Measurements from ENCODE around the gene RAI1. TPM values are rescaled to one million over a fixed set of nuclear protein-coding genes. Genes with fewer than 3 reads are reported as not detected.
A peak's percentile ranks its signal among the peaks of the same experiment; 100 is the strongest.

The RAI1 gene
- total and polyA plus RNA-seq, 10 donors = 5.4 to 61.9 (median 35.2) TPM

DNA sequence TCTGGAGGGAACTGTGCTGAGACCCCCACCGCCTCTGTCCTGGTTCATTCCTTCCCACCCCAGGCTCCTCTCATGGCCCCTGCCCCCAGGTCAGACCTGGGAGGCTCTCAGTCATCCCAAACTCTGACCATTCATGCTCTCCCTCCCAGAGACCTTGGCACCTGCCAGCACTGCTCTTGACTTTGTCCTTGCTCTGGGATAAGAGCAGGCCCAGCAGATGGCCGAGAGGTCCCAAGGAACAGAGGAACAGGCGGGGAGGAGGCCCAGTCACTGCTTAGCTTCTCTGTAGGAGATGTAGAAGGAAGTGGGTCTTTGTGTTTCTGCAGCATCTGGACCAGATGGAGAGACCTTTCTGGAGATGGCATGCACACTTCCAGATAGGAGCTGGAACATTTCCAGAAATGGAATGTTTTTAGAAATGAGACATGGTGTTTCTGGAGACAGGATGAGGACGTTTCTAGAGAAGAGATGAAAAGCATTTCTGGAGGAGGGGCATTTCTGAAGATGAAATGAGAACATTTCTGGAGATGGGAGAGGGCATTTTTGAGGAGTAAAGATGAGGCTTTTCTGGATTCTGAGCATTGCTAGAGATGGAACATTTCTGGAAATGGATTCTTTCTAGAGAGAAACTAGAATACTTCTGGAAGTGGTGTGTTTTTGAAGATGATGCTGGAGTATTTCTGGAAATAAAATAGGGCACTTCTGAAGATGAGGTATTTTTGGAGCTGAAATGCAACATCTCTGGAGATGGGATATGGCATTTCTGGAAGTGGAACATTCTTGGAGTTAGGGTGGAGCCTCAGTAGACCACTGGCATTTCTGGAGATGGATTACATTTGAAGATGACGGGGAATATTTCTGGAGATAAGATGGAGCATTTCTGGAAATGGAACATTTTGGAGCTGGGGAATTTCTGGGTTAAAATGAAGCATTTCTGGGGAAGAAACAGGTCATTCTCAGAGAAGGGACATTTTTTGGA is 55.2 kb downstream of the RAI1 start:
- intact Hi-C loops (cut with DNase I; ENCODE audit: low total_unique reads) = no loop called here
- Histone ChIP-seq H3K27ac (peak overlapping the region in 4 of 8 donors; percentile 6 to 72 (median 56)), H3K27me3 (replicated peaks in 1 of 7) (no peaks in the 10 kb centered on the region), H3K36me3 (peaks cover 0 to 13% (median 0%) of the 10 kb centered on the region in 6 donors), H3K4me1 (peaks cover 38 to 92% (median 77%) of the 10 kb centered on the region in 6 donors), H3K9me3 (no peaks in the 10 kb centered on the region), H3K4me3 (no peak overlapping the region)
- WGBS, 5 donors = 59 to 78% (median 65%) methylated on average over 5 of the region's 5 CpGs
- DNase-seq = no peak
- TF ChIP-seq, protein P1, sequence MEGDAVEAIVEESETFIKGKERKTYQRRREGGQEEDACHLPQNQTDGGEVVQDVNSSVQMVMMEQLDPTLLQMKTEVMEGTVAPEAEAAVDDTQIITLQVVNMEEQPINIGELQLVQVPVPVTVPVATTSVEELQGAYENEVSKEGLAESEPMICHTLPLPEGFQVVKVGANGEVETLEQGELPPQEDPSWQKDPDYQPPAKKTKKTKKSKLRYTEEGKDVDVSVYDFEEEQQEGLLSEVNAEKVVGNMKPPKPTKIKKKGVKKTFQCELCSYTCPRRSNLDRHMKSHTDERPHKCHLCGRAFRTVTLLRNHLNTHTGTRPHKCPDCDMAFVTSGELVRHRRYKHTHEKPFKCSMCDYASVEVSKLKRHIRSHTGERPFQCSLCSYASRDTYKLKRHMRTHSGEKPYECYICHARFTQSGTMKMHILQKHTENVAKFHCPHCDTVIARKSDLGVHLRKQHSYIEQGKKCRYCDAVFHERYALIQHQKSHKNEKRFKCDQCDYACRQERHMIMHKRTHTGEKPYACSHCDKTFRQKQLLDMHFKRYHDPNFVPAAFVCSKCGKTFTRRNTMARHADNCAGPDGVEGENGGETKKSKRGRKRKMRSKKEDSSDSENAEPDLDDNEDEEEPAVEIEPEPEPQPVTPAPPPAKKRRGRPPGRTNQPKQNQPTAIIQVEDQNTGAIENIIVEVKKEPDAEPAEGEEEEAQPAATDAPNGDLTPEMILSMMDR (IDR thresholded peaks at IDR 0.05 in 8 of 11, conservative IDR thresholded peaks at IDR 0.05 in 3 of 11) = no peak
- TF ChIP-seq POLR2AphosphoS5 (IDR thresholded peaks at IDR 0.05) = peak in 1 of 3 donors; percentile 23

DNA sequence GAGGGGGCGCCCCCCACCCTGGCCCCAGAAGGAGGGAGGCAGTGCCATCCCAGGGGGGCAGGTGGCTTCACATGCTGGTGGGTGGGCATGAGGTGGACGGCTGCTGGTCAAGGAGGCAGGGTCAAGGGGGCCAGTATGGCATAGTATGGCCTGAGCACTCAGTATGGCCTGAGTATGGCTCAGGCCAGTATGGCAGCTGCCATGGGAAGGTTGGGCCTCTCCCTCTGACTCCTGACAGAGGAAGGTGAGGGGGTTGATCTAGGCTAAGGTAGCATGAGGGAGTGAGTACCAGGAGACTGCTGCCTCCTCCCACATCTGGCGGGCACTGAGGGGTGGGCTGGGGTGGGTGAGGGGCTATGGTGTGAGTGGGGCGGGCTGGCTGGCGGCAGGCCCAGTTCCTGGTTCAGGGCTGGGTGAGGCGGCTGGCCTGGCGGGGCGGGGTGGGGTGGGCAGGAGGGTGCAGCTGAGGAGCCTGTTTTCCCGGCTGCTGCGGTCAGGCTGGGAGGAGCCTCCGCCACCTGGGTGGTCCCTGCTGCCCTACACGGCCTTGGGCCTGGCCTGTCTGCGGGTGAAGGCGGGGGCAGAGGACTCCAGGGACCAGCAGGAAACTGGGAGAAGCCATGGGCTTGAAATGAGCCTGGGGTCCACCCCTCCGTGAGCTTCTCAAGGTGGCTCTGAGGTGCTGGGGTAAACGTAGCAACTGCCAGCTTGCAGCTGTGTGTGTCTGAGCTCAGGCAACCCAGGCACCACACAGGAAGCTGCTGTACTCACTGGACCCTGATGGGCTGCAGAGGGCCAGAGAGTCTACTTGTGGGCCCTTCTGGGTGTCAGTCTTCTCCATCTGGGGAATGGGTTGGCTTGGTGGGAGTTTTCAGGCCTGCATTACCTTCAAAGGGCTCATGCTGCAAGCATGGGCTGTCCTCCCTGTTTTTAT is 57.0 kb downstream of the RAI1 start:
- Histone ChIP-seq H3K36me3 (no peaks in the 10 kb centered on the region), H3K27me3 (replicated peaks in 1 of 7) (no peaks in the 10 kb centered on the region), H3K27ac (peak overlapping the region in 6 of 8 donors; percentile 15 to 72 (median 64)), H3K4me1 (peaks cover 38 to 97% (median 77%) of the 10 kb centered on the region in 6 donors), H3K9me3 (no peaks in the 10 kb centered on the region), H3K4me3 (peak overlapping the region in 1 of 8 donors; percentile 6)
- TF ChIP-seq POLR2AphosphoS5 (IDR thresholded peaks at IDR 0.05) = peak in 1 of 3 donors; percentile 52
- TF ChIP-seq POLR2A (IDR thresholded peaks at IDR 0.05) = no peak
- intact Hi-C loops (cut with DNase I; ENCODE audit: low total_unique reads) = no loop called here
- WGBS, 5 donors = 15 to 37% (median 30%) methylated on average over 9 to 16 of the region's 16 CpGs
- DNase-seq = no peak

DNA sequence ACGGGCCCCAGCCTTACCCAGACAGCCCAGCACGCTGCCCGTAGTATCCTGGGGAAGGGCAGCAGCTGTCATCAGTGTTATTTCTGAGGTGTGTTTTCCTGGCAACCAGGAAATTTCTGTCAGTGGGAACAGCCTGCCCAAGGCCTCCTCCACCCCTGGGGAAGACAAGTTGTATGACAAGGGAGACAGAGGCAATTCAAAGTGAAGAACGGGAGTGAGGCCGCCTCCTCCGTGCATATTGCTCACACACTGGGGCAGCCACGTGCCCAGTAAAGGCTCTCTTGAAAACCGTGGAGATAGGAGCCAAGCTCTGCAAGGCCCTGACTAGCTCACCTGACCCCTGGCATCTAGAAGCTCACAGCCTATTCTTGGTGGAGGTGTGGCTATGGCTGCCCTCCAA is 57.6 kb downstream of the RAI1 start:
- peaks cover 38 to 97% (median 76%) of the 10 kb centered on the region in 6 donors for H3K4me1 ChIP-seq
- no peaks in the 10 kb centered on the region for H3K36me3 ChIP-seq
- H3K27me3 ChIP-seq (replicated peaks in 1 of 7) = no peaks in the 10 kb centered on the region
- 53 to 69% (median 67%) methylated on average over 8 of the region's 8 CpGs for WGBS, 5 donors
- TF ChIP-seq POLR2A (IDR thresholded peaks at IDR 0.05) = no peak
- TF ChIP-seq, protein P1 (IDR thresholded peaks at IDR 0.05 in 8 of 11, conservative IDR thresholded peaks at IDR 0.05 in 3 of 11) = no peak
- TF ChIP-seq POLR2AphosphoS5 (IDR thresholded peaks at IDR 0.05) = no peak
- no peak for DNase-seq
- H3K4me3 ChIP-seq = no peak overlapping the region
- H3K27ac ChIP-seq = peak overlapping the region in 5 of 8 donors; percentile 48 to 72 (median 65)
- no peaks in the 10 kb centered on the region for H3K9me3 ChIP-seq
- intact Hi-C loops (cut with DNase I; ENCODE audit: low total_unique reads) = no loop called here

DNA sequence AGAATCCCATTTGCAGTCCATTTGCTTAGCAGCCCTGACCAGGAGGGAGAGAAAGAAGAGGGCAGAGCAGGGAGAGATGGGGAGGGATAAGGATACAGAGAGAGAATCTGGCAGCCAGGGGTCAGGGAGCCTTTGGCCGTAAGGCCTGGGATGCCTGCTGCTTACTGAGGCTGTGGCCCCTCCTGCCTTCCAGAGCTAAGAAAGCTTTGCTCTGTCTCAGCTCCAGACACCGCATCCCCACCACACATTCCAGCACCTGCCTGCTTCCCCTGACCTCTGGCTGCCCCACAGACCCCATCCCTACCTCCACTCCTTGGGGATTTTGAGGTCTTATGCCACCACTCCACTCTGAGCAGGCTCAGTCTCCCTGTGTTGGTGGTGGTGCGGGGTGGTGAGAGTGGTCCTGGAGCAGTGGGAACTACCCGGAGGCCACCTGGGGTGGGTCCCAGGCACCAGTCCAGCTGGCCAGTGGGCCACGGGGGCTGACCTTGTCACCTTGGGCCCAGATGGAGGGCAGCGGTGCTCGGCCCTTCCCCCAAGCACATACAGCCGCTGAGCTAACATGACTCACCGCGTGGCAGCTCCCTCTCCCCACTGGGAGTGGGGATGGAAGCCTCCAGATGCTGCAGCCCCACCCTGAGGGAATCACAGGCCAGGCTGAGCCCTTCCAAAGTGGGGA is 58.3 kb downstream of the RAI1 start:
- WGBS, 5 donors = 52 to 68% (median 63%) methylated on average over 7 to 10 of the region's 10 CpGs

More for the DNA sequence above, 58.3 kb downstream of the RAI1 start:
- Histone ChIP-seq H3K27me3 (replicated peaks in 1 of 7) (no peaks in the 10 kb centered on the region), H3K36me3 (no peaks in the 10 kb centered on the region), H3K9me3 (no peaks in the 10 kb centered on the region), H3K4me3 (no peak overlapping the region), H3K27ac (peak overlapping the region in 6 of 8 donors; percentile 1 to 72 (median 64)), H3K4me1 (peaks cover 38 to 95% (median 71%) of the 10 kb centered on the region in 6 donors)
- TF ChIP-seq POLR2A (IDR thresholded peaks at IDR 0.05) = no peak
- peak in 2 of 3 donors; percentile 12 to 20 for TF ChIP-seq POLR2AphosphoS5 (IDR thresholded peaks at IDR 0.05)
- DNase-seq = no peak
- intact Hi-C loops (cut with DNase I; ENCODE audit: low total_unique reads) = loop anchor here (10.0 kb wide), 1 partner anchor 55 kb away; no protein-coding TSS in a partner anchor

Measured in spleen (tissue), 11 donors.